HG03521 (cell line): ENCODE data around the gene KCNJ6.
"Not testable (repeated sequence)": the region's sequence is repeated elsewhere in the genome, so short reads cannot be mapped to it uniquely, and the experiment has no call there.

Experiments
- ATAC-seq: cut with Tn5 transposase; IDR thresholded peaks from one replicate; pipeline ENCODE4 v1.9.1; 2021; ENCODE audit warnings: mild to moderate bottlenecking, moderate library complexity; ENCODE audit not compliant: unreplicated experiment

KCNJ6 gene, protein sequence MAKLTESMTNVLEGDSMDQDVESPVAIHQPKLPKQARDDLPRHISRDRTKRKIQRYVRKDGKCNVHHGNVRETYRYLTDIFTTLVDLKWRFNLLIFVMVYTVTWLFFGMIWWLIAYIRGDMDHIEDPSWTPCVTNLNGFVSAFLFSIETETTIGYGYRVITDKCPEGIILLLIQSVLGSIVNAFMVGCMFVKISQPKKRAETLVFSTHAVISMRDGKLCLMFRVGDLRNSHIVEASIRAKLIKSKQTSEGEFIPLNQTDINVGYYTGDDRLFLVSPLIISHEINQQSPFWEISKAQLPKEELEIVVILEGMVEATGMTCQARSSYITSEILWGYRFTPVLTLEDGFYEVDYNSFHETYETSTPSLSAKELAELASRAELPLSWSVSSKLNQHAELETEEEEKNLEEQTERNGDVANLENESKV

DNA sequence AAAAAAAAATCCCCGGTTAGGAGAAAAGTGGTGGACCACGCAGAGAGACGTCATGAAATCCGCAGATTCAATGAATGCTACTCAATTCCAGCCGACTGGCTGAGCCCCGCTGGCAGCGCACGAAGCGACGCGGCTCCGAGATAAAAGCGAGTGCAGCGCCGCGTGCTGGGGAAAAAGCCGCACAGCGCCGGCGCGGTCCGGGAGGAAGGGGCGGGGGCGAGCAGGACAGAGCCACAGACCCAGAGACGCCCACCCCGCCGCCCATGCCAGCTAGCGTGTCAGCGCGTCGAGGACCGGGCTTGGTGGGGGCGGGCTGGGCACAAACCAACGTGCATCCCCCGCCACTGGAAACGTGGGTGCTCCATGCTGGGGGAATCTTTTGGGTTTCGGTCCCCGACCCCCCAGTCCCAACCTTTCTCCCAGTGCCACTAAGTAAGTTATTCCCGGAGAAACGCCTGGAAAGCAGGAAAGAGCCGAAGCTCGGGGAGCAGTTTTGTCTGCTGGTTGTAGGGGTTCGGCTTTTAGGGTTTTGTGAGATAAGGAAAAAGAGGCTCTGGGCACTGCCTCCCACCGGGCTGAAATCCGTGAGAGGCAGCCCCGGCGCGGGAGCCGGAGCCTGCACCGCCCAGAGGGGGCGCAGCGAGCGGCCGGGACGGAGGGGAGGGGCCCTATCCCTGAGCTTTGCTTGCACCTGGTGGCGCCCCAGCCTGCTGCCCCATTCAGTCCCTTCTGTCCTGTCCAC lies at the start of gene KCNJ6:
Gene KCNJ6 (minus strand): TSS at position 148 of the 742 bp plus-strand sequence. CDS start 75,775 bp downstream, outside the sequence.
- no peak for ATAC-seq

DNA sequence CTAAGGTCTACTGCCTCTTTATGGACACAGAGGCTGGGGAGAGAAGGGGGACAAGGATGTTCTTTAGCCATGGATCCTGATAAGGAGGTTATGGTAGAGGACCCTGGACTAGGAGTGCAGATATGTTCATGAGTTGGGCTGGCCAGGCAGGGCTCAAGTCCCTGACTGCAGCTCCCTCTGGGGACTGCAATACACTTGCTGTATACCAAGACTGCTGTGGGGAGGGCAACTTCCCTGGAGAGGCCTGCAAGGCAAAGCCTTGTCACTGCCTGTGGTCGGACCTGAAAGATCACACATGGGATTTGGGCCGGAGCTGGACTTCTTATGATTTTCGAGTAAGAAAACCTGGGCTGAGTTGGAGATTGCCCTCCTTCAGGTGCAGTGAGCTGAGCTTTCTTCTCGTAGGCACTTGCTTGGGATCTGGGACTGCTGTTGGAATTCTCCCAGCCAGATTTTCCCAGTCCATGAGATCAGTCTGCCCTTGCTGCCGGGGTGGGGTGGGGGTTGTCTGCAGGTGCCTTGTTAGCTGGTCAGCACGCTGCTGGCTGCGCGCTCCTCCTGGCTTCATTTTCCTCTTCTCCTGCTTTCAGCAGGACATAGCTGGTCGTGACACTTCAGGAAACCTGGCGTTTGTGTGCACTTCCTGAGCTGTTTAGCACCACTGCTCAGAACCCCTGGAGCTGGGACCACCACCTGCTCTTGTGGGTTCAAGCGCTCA lies 49.0 kb upstream of the KCNJ6 start:
- ATAC-seq, result no peak

DNA sequence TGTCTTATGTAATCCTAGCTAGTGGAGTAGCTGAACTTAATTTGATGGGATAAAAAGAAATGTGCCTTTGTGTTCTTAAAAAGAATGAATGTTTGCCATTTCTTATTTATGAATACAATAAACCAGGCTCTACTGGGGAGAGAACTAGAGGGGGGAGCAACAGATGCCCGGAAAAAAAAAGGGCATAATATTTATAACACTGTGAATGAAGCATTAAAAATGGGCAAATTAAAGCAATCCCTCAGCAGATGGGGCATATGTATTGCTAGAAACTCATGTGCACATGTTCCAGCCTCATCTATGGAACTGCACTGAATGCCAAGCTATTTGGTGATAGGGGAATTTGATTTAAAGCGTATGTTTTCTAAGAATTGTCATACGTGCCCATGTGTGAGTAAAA lies 42.3 kb upstream of the KCNJ6 start:
- ATAC-seq, result no peak

DNA sequence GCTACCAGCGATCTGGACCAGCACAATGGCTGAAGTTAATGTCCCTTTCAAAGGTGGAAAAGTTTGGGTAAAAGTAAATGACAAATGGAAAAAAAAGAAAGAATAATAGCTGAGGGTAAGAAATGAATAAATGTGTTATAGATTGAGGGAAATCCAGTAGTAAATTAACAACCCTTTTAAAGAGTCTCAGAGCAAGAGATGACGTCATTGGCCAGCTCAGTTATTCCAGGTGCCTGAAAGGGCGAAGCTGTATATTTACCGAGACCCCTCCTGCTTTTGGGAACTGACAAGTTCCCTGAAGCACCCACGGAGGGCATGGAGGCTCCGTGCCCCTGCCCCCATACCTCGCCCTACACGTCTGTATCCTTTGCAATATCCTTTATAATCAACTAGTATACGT lies 40.5 kb upstream of the KCNJ6 start:
- ATAC-seq, result no peak

DNA sequence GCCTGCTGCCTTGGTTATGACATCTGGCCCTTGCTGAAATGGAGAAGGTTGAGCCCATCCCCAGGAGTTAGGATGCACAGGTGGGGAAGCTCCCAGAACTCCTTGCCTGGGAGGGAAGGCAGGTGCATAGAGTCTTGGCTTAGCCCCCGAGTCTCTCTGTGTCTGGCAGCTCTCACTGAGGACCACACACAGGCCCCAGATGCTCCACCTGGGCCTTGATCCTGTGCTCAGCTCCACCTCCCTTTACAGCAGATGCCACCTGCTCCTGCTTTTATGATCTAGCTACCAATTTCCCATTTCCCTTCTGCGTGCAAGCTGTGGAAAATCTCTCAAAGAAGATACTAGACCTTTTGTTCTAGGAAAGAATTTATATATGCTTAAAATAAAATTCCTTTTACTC lies 28.8 kb upstream of the KCNJ6 start:
- no peak for ATAC-seq

DNA sequence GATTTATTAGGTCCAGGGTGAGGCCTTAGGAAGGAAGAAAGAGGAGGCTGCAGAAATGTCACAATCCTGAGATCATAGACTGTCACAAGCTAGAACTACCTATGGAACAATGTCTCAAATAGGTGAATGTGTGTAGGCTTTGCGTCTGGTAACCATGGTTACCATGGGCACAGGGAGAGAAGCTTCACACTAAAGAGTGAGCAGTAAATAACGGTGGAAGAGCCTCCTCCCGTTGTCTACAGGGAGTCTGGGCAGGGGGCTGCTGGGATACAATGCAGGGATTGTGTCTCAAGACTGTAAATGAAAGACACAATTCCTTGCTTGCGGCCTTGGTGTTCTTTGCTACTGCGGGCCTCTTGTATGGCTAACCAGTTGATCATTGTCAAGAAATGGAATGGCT lies 28.2 kb upstream of the KCNJ6 start:
- ATAC-seq, result no peak

DNA sequence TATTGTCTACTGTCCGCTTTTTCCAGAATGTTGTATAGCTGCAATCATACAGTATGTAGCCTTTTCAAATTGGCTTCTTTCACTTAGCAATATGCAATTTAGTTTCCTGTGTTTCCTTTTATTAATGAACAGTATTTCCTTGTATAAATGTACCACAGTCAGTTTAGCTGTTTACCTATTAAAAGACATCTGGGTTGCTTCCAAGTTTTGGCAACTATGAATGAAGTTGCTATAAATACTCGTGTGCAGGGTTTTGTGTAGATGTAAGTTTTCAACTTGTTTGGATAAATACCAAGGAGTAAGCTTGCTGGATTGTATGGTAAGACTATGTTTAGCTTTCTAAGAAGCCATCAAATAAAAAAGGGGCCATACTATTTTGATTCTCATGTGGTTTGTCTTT lies 24.4 kb upstream of the KCNJ6 start:
- no peak for ATAC-seq

DNA sequence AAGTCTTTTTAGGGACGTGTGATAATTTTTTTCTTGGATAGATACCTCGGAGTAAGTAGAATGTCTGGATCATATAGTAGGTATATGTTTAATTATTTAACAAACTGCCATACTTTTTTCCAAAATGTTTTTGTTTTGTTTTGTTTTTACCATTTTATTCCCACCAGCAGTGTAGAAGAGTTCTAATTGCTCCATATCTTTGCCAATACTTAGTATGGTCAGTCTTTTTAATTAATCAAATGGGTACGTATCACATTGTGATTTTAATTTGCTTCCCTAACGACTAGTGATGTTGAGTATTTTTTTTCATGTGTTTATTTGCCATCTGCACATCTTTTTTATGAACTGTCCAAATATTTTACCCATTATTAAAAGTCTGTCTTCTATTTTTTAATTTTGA lies 23.6 kb upstream of the KCNJ6 start:
- ATAC-seq, result no peak

DNA sequence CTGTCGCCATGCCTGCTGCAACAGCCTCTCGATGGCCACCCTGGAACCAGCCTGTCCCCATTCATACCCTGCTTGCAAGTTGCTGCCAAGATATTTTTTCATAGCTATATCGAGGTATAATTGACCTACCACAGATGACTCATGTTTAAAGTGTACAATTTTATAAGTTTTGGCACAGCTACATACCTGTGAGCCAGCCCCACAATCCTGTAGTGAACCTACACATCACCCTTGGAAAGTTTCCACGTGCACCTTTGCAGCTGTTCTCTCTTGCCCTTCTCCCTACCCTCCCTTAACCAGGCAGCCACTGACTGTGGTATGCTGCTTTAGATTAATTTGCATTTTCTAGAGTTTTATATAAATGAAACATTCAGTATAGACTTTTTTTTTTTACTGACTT lies 23.0 kb upstream of the KCNJ6 start:
- ATAC-seq, result no peak

DNA sequence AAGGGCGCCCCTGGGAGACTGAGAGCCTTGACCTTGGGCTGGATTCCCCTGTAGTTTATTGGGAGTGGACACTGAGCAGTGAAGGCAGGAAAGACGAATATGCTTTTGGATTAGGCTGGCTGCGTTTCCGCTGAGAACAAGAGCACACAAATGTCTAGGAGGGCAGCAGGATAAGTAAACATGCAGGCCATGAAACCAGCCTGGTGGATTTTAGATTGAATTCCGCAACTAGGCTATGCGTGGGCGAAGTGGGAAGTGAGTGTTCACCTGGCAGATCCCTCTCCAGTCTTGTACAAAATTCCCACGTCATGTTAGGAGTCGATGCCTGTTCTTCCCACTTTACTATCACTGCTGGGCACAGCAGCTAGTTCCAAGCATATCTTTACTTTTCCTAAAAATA lies 21.4 kb upstream of the KCNJ6 start:
- no peak for ATAC-seq

DNA sequence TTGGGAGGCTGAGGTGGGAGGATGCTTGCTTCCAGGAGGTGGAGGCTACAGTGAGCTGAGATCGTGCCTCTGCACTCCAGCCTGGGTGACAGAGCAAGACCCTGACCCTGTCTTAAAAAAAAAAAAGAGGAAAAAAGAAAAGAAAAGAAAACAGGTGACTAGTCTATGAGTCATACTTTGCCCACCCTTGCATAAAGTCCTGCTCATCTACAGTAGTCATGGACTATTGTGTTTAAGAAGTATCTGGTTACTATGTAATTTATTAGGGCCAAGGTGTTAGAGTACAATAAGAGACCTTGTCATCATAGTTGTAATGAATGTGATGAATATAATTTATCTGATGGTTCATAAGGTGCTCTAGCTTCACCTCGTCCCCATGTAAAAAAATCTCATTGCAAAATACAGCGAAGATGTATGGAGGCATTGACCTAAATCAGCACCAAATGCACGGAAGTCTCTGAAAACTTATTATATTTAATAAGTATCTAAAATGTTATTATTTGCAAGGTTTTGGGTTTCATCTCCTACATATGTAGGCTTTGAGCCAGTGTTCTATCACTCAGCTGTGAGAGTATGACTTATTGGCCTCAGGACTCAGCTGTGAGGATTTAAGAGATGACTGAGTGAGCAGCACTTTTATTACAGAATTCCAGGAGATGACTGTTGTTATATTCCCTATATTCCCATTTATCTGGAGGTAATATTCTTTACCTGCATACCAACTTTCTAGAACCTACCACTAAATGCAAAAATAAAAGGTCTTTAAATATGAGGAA lies 19.9 kb upstream of the KCNJ6 start:
- ATAC-seq, result no peak

DNA sequence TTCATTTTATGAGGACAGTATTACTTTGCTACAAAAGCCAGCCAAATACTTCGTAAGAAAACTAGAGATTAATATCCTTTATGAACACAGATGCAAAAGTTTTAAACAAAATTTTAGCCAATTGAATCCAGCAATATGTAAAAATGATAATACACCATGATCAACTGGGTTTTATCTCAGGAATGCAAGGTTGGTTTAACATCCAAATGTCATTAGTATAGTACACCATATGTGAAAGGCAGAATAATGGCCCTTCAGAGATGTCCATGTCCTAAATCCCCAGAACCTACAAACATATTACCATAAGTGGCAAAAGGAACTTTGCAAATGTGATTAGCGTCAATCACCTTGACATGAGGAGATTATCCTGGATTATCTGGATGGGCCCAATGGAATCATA lies 16.7 kb upstream of the KCNJ6 start:
- no peak for ATAC-seq

DNA sequence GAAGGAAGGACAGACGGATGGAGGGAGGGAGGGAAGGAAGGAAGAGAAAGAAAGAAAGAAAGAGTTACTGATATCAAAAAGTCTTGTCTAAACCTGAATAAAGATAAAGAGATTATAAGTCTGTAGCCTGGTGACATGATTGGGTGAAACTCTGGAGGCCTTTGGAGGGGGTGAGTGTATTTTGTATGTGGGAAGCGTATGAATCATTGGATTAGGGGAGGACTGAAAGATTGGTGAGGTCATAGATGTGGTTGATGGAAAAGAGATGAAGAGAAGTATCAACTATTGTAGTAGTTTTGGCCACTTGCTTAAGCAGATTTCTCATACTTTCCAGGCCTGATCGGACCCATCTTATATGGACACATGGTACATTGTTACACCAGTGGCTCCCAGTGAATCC lies 11.5 kb upstream of the KCNJ6 start:
- ATAC-seq, result no peak

DNA sequence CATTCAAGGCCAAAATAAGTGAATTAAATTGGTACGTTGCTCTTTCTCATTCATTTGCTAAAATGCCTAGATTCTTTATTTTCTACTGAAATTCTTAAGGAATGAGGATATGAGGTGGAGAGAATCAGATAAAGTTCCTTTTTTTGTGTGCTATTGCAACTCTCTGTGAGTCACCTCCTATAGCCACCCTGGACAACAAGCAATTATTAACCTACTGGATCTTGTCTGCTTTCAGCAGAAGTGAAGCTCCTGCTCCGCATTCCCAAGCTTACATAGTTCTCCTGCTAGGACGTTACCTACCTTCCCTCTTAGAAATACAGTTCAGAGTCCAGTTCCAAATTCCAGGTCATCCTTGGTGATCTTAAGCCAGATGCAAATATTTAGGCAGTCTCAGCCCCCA lies 4.8 kb upstream of the KCNJ6 start:
- no peak for ATAC-seq

DNA sequence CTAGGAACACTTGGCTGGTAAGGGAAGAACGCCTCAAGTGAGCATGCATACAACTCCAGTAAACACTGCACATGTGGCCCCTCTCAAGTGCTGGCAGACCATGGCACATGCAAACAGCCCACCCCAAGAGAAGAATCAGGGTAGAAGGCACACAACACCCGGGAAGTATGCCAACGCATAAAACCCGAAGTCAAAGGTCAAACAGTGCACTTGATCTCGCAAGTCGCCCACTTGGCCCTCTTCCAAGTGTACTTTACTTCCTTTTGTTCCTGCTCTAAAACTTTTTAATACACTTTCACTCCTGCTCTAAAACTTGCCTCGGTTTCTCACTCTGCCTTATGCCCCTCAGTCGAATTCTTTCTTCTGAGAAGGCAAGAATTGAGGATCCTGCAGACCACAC lies 4.0 kb upstream of the KCNJ6 start:
- not testable (repeated sequence) for ATAC-seq

DNA sequence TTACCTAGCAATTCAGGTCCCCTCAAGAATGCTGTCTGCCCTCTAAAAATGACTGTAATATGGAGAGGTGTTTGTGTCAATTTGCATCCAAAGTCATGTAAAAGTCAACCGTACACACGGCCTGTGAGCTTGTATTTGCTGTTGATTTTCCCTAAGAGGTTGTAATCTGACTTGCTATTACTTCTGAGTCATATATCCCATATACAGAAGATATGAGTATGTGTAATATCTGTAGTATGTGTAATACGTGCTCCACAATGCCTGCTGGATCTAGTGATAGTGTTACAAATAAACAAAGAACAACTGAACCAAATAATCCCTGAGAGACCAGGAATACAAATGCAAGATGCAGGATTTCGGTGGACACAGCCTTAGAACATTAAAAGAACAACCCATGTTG lies 1.4 kb upstream of the KCNJ6 start:
- ATAC-seq, result no peak

DNA sequence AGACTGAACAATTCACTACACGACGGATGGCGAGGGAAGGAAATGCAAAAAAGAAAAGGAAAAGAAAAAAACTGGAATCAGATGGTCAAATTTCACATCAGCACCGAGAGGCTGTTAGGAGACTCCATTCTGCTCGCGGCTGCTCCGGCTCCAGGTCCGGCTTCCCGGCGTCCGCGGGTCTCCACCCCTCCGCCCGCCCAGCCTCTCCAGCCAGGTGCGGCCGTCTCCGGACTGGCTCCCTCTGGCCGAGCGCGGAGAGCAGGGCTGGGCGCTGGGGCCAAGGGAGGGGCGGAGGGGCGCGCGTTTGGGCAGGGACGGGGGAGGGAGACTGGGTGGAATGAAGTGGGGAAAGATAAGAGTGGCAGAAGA lies 332 bp downstream of the KCNJ6 start:
- ATAC-seq, result no peak

DNA sequence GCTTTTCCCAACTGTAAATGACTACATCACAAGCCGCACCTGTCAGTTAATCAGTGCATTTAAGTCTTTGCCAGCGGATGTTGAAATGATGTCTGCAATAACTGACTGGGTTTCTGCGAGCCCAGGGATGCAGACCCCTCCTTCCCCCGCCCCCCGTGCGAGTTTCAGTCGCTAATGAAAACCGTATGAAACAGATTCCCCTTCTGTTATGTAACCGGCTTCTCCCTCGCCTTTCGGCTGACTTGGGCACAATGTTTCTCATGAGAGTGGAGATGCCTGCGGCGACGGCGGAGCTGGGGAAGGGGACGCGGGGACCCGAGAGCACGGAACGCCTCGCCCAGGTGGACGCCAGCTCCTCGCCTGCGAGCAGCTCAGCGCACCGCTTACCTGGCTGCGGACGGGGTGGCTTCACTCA lies 753 bp downstream of the KCNJ6 start:
- ATAC-seq, result no peak

DNA sequence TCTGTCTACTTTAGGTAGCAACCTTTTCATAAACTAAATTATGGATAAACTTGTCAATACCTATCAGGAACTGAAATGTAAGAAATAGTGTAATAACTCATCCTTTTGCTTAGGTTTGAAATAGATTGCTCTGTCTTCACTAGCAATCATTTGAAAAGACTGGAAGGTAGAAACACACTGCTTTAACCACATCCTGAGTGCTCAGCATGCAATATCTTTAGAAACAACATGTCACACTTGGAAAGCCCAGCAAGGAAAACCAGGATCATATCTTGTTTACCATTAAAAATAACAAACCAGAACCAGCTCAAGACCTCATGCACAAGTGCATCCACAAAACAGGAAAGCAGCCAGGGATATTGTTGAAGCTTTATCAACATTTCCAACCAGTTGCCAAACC lies 3.6 kb downstream of the KCNJ6 start:
- ATAC-seq, result no peak

DNA sequence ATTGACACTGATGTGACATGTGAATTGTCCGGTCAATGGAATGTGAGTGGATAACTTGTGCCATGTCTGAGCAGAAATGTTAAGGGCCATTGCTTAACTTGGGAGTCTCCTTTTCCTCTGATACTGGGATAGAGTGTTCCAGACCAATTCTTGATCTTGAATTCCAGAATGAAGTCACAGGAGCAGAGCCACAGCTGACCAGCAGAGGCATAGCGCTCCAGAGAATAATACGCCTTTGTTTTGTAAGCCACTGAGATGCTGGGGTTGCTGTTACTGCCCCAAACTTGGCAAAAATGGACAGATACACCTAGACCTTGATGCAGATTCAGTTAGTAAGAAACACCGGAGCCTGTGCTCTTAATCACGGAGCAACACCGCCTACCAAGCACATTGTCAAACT lies 6.3 kb downstream of the KCNJ6 start:
- no peak for ATAC-seq

DNA sequence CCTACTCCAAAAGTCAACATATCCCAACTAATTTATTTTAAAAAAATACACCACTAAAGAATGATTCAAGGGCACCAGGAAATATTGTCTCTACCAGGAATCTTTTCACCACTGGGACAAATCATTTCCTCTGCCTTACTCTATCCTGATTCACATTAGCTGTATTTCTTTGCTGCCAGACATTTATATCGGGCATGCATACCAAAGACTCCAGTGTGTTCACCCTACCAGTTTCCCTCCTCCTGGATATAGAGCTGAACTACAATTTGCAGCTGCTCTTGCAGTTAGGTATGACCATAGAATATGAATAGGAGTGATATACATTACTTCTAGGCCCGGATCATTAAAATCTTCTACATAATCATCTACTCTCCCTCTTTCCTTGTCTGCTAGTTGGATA lies 7.6 kb downstream of the KCNJ6 start:
- ATAC-seq, result no peak
